ENCODE data around the gene PMFBP1. TPM values are rescaled to one million over a fixed set of nuclear protein-coding genes. Genes with fewer than 3 reads are reported as not detected.
"Not testable (repeated sequence)": the region's sequence is repeated elsewhere in the genome, so short reads cannot be mapped to it uniquely, and the experiment has no call there.

The PMFBP1 gene
- total RNA-seq, 1 donor from 2014 or later, result 0.08 TPM

- intact Hi-C loops (cut with DNase I), result no loop called here
- DNase-seq (ENCODE audit: low spot score), result no peak
Measured at GRCh38 chr16:72083778-72084404, 88.1 kb downstream of the PMFBP1 start.

- intact Hi-C loops (cut with DNase I); DNase-seq (ENCODE audit: low spot score): not testable (repeated sequence)
Measured at GRCh38 chr16:72076991-72077706, 94.8 kb downstream of the PMFBP1 start.

GRCh38 chr16:72075067-72075466, 96.9 kb downstream of the PMFBP1 start:
- intact Hi-C loops (cut with DNase I), result not testable (repeated sequence)

GRCh38 chr16:72073560-72074230, 98.3 kb downstream of the PMFBP1 start:
- intact Hi-C loops (cut with DNase I), result no loop called here
- no peak for DNase-seq (ENCODE audit: low spot score)

More at GRCh38 chr16:72075067-72075466, 96.9 kb downstream of the PMFBP1 start:
- not testable (repeated sequence) for DNase-seq (ENCODE audit: low spot score)

- intact Hi-C loops (cut with DNase I), result no loop called here
- no peak for DNase-seq (ENCODE audit: low spot score)
Measured at GRCh38 chr16:72072514-72073342, 99.2 kb downstream of the PMFBP1 start.

Other genes starting within 250 kb of the PMFBP1 start
- gene PKD1L3, start 171.8 kb downstream of the PMFBP1 start, total RNA-seq, result not detected
- gene DHODH, start 163.4 kb downstream of the PMFBP1 start, total RNA-seq, result 7.3 TPM
- gene HP, start 117.7 kb downstream of the PMFBP1 start, total RNA-seq, result 8.3 TPM
- gene HPR, start 108.9 kb downstream of the PMFBP1 start, total RNA-seq, result 37.3 TPM
- 5.8 TPM for gene TXNL4B, start 78.5 kb downstream of the PMFBP1 start, total RNA-seq
- 41.2 TPM for gene DHX38, start 78.3 kb downstream of the PMFBP1 start, total RNA-seq

Measured in cardiac septum (tissue), 1 donor.